Measurements from ENCODE around the gene ME3.

DNA sequence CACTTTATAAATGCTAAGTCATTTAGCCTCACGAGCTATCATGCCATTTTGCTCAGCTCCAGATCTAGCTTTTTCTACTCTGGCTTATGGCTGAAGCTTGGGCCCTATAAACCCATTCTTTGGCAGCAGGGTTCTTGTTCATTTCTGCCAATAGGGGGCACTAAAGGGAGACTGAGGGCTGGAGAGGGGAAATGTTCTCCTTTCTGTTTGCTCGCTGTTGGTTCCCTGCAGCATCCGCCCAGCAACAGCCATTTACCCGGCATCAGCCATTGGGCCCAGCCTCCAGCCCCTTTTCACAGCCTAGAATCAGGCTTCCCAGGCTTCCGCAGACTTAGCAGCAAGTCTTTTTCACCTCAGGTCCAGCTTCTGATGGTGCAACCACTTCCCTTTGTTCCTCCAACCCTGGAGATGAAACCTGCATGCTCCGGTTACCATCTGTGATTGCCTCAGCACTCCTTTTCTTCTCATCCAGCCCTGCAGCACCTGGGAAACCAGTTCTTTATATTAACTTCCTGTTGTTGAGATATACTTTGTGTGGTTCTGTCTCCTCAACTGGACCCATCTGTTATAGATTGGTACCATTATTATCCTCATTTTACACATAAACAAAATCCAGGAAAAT lies 4.2 kb upstream of the ME3 start:
- TF ChIP-seq, protein P1, sequence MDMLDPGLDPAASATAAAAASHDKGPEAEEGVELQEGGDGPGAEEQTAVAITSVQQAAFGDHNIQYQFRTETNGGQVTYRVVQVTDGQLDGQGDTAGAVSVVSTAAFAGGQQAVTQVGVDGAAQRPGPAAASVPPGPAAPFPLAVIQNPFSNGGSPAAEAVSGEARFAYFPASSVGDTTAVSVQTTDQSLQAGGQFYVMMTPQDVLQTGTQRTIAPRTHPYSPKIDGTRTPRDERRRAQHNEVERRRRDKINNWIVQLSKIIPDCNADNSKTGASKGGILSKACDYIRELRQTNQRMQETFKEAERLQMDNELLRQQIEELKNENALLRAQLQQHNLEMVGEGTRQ (CRISPR knock-in tag; IDR thresholded peaks at IDR 0.05): no peak
- TF ChIP-seq, protein P2, sequence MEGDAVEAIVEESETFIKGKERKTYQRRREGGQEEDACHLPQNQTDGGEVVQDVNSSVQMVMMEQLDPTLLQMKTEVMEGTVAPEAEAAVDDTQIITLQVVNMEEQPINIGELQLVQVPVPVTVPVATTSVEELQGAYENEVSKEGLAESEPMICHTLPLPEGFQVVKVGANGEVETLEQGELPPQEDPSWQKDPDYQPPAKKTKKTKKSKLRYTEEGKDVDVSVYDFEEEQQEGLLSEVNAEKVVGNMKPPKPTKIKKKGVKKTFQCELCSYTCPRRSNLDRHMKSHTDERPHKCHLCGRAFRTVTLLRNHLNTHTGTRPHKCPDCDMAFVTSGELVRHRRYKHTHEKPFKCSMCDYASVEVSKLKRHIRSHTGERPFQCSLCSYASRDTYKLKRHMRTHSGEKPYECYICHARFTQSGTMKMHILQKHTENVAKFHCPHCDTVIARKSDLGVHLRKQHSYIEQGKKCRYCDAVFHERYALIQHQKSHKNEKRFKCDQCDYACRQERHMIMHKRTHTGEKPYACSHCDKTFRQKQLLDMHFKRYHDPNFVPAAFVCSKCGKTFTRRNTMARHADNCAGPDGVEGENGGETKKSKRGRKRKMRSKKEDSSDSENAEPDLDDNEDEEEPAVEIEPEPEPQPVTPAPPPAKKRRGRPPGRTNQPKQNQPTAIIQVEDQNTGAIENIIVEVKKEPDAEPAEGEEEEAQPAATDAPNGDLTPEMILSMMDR (IDR thresholded peaks at IDR 0.05): peak; percentile 54
- TF ChIP-seq NFYB (CRISPR knock-in tag; conservative IDR thresholded peaks at IDR 0.05; ENCODE audit: low read depth) (no peak), FOXK1 (CRISPR knock-in tag; IDR thresholded peaks at IDR 0.05) (no peak), JUN (CRISPR knock-in tag; IDR thresholded peaks at IDR 0.05) (no peak)
